OCI-LY3 (cell line): ENCODE results near the gene FNDC3A.

Experiments
- CTCF ChIP-seq: fragments of 200-600, 300-600 bp; sonication (generic); IDR thresholded peaks from 2 replicates; pipeline ENCODE4 v1.5.1; 2014; ENCODE audit warnings: antibody characterized with exemption, low read length, low read depth
- EZH2phosphoT487 ChIP-seq: fragments of 200-600 bp; shearing (Covaris generic); IDR thresholded peaks from 2 replicates; pipeline ENCODE4 v1.6.1; 2018; ENCODE audit warnings: antibody characterized with exemption, mixed run types, low read depth

- TF ChIP-seq CTCF, result no peak
- no peak for TF ChIP-seq EZH2phosphoT487
Observed at GRCh38 chr13:48955536-48955935, 20.2 kb upstream of the FNDC3A start.
